NCI-H1092 (cell line): ENCODE measurements around the gene HMG20A.
A peak's percentile ranks its signal among the peaks of the same experiment; 100 is the strongest.

Source experiments
- DNase-seq: peaks from one replicate; lab custom pipeline; 2025; lab: John Stamatoyannopoulos, UW

Gene HMG20A

DNA sequence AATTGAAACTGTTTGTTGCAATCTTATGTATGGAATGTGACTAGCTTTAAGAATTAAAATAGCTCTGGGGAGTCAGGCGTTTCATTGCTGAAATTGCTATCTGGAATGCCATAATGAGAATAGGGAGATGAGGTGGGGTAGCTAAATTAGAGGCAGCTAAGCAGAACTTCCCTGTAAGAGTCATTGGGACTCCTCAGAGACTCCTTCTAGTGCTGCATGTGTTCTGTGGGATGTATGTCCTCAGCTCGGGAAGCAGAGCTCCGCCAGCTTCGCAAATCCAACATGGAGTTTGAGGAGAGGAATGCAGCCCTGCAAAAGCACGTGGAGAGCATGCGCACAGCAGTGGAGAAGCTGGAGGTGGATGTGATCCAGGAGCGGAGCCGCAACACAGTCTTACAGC is 57.4 kb downstream of the HMG20A start:
- DNase-seq = no peak

DNA sequence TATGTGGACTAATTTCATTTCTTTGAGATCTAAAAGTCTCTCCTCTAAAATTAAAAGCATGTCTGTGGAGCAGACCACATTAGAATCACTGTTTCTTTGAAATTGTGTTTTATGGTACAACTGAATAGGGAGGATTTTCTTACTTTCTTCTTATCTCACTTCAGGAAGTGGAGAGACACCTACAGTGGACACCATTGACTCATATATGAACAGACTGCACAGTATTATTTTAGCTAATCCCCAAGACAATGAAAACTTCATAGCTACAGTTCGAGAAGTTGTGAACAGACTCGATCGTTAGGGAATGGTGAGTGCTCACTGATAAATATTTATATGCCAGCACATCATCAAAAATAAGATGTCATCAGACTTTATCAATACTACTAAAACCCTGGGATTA is 58.3 kb downstream of the HMG20A start:
- DNase-seq = no peak

DNA sequence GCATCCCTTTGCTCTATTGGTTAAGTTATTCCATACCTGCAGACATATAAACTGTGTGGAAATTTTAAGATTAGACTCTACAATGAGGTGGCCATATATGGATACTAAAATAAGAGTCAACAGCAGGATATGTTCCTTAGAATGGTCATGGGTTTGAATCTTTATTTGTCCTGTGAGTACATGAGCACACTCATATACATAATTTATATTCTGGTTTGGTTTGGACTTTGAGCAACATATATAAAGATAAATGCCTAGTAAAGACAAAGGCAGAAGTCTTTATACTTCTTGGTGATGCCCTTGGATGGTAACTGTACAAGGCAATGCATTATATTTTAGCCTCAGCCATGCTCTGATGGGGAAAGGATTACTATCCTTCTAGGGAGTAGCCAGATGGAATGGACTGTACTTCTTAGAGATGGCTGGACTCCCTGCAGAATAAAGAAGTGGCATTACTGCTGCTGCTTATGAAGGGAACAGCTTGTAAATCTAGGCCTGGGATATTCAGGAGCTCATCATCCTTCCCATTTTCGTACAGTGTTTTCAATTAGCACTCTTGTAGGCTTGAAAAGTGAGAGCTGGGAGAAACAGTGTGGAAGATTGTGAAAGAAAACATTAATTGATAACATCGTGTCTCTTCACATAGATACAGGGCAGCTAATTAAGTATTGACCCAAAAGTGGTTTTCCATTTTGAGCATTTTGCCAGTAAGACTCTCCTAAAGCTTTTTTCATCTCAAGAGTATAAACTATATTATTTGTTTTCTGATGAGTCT is 60.4 kb downstream of the HMG20A start:
- DNase-seq = no peak

DNA sequence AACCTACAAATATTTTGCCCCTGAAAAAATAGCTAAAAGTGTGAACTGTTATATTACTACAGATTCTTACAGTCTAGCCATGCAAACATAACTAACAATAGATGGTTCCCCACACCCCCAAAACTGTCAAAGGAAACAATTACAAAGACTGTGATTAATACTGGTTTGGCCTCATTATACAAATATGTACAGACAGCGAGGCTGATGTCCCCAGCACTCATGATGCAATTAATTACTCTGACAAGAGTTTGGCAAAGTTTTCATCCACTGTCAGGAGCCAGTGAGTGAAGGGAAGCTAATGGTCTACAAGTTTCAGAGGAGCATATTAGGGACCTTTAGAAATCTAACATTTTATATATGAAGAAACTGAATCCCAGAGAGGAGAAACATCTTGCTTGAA is 61.0 kb downstream of the HMG20A start:
- DNase-seq = no peak

GRCh38 chr15:77482570-77482969 is 61.9 kb downstream of the HMG20A start:
- DNase-seq = no peak

GRCh38 chr15:77483425-77484140 is 62.9 kb downstream of the HMG20A start:
- DNase-seq = no peak

DNA sequence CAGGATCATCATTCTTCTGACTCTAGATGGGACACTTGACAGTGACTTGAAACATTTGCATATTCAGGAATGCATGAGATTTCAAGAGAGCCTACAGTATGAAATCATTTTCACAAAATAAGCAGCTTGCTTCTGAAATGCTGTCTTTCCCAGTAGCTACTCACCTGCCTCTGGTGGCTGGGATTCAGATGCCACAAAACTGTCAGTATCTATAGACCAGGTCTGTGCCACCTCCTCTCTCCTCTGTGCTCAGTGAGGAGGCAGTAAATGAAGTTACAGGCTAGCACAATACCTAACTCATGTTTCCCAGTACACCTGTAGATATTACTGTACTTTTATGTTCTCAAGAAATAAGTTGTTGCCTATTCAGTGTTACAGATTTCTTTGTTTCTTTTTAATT is 64.3 kb downstream of the HMG20A start:
- DNase-seq = no peak

DNA sequence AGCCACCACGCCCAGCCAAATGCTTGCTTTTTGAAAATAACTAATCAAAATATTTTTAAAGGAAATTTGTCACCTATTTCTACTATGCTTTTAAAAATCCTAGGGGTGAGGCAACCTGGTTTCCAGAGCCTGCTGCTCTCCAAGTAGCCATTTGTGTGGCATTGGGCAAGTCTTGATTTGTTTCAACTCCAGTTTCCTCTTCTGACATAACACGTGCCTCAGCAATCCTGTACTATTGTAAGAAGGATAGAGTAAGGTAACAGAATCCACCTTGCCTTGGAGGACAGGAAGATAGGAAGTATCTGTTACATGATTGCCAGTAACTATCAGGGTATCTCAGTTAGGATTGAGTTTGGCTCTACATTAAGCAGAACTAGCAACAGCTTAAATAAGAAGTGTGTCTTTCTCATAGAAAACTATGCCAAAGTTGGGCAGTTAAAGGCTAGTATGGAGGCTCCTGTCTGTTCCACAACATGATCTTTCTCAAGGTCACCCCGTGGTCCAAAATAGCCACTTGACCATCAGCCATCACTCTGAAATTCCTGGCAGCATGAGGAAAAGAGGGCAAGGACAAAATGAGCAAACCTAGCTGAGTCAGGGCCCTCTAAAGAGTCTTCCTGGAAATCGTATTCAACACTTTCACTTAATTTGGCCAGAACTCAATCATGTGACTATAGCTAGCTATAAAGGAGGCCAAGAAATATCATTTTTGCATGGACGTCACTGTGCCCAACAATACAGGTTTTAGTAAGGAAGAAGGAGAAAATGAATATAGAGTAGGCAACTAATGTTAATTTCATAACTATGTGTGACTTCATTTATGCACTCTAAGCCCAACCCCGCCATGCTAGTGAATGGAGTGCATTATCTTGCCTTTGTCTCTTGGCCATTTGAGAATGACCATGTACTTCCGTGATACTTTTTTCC is 66.1 kb downstream of the HMG20A start:
- no peak for DNase-seq

GRCh38 chr15:77487469-77487842 is 66.8 kb downstream of the HMG20A start:
- no peak for DNase-seq

GRCh38 chr15:77487888-77488287 is 67.2 kb downstream of the HMG20A start:
- no peak for DNase-seq

- no peak for DNase-seq
Measured at GRCh38 chr15:77489647-77490046, 69.0 kb downstream of the HMG20A start.

- no peak for DNase-seq
Measured at GRCh38 chr15:77493324-77493907, 72.7 kb downstream of the HMG20A start.

- DNase-seq = no peak
Measured at GRCh38 chr15:77494073-77494867, 73.6 kb downstream of the HMG20A start.

DNA sequence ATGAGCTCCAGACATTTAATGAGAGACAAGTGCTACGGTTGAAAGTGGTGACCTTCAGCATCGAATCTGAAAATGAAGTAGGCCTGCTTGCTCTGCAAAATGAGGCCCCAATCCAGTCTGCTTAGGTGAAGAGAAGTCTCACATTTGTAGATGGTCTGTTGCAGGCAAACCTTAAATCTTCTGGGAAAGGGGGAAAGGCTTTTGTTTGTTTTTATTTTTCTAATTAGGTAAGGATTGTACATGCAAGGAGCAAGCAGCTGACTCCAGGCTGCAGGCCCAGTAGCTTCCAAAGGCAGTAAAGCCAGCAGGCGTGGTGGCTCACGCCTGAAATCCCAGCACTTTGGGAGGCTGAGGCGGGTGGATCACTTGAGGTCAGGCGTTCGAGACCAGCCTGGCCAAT is 74.3 kb downstream of the HMG20A start:
- DNase-seq = no peak

GRCh38 chr15:77495838-77496596 is 75.3 kb downstream of the HMG20A start:
- DNase-seq = no peak

- peak; percentile 15 for DNase-seq
Measured at GRCh38 chr15:77496715-77497109, 76.0 kb downstream of the HMG20A start.

GRCh38 chr15:77497110-77497737 is 76.5 kb downstream of the HMG20A start:
- peak; percentile 84 for DNase-seq

DNA sequence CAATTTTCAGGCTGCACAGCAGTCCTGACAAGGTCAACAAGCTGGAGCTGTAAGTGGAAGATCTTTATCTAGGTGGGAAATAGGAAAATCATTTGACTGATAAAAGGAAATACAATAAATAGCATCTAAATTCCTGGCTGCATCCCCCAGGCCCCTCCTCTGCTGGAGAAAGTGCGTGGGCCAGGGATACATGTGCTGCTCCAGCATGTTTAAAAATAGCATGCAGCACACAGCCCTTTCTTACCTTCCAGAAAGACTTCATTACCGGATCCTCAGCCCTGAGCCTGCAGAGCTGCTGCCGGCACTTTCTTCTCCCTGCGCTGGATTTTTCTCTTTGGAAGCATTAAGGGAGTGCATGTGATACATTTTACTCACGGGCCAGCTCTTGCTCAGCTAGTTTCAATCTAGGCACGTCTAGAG is 77.3 kb downstream of the HMG20A start:
- DNase-seq = no peak

- no peak for DNase-seq
Measured at GRCh38 chr15:77499087-77499760, 78.5 kb downstream of the HMG20A start.

DNA sequence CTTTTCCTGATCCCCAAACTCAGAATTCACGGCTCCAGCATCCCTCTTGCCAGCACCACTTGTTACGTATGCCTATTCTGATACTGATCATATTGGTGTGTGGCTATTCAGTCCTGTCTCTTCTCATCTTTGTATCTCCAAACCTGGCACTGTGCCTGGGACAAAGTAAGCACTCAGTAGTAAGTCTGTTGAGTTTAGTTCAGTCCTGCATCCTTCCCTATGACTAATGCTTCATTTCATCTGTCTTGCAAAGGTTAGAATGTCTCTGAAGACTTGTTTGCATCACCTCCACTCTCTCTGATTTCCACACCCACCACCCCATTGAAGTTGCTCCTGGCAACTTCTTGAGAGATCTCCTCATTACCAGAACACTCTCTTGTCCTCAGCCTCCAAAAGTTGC is 80.3 kb downstream of the HMG20A start:
- no peak for DNase-seq
